ENCODE data around the gene NLRC3. TPM values are rescaled to one million over a fixed set of nuclear protein-coding genes. Genes with fewer than 3 reads are reported as not detected.

The NLRC3 gene
- total and polyA plus RNA-seq, 10 donors: 8.6 to 34.0 (median 25.3) TPM

DNA sequence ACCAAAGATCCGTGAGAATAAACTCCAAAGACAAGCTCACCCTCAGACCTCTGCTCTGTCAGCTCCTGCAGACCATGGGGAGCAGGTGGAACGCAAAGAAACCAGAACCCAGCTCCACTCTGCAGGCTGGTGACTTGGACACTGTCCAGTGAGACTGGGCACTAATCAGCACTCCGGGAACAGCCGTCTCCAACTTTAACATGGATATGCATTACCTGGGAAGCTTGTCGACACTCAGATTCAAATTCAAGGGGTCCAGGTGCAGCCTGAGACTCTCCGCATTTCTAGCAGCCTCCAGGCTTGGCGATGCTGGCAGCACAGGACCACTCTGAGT, 25.1 kb upstream of the NLRC3 start:
- TF ChIP-seq POLR2AphosphoS5 (IDR thresholded peaks at IDR 0.05): no peak
- no peak for TF ChIP-seq POLR2A (IDR thresholded peaks at IDR 0.05)
- no peak for TF ChIP-seq CTCF (IDR thresholded peaks at IDR 0.05 in 8 of 11, conservative IDR thresholded peaks at IDR 0.05 in 3 of 11)
- Histone ChIP-seq H3K27me3 (replicated peaks in 1 of 7) (no peaks in the 10 kb centered on the region), H3K27ac (no peak overlapping the region), H3K36me3 (peaks cover 0 to 93% (median 38%) of the 10 kb centered on the region in 6 donors), H3K9me3 (peaks cover 0 to 4% (median 0%) of the 10 kb centered on the region in 8 donors), H3K4me3 (no peak overlapping the region), H3K4me1 (peaks cover 0 to 8% (median 0%) of the 10 kb centered on the region in 6 donors)
- intact Hi-C loops (cut with DNase I; ENCODE audit: low total_unique reads): no loop called here
- 93 to 96% (median 95%) methylated on average over 7 of the region's 7 CpGs for WGBS, 5 donors
- no peak for DNase-seq

- H3K36me3 ChIP-seq: peaks cover 0 to 98% (median 41%) of the 10 kb centered on the region in 6 donors
- H3K27me3 ChIP-seq (replicated peaks in 1 of 7): no peaks in the 10 kb centered on the region
- peaks cover 0 to 3% (median 0%) of the 10 kb centered on the region in 6 donors for H3K4me1 ChIP-seq
- no peak for TF ChIP-seq POLR2A (IDR thresholded peaks at IDR 0.05)
- WGBS, 5 donors: 91 to 96% (median 93%) methylated on average over 13 of the region's 13 CpGs
- H3K4me3 ChIP-seq: no peak overlapping the region
- no peak overlapping the region for H3K27ac ChIP-seq
- DNase-seq: no peak
- H3K9me3 ChIP-seq: peaks cover 0 to 4% (median 0%) of the 10 kb centered on the region in 8 donors
- intact Hi-C loops (cut with DNase I; ENCODE audit: low total_unique reads): no loop called here
Observed at GRCh38 chr16:3601614-3602319, 24.6 kb upstream of the NLRC3 start.

GRCh38 chr16:3599922-3600321, 22.7 kb upstream of the NLRC3 start:
- TF ChIP-seq POLR2AphosphoS5 (IDR thresholded peaks at IDR 0.05) (no peak), POLR2A (IDR thresholded peaks at IDR 0.05) (no peak), CTCF (IDR thresholded peaks at IDR 0.05 in 8 of 11, conservative IDR thresholded peaks at IDR 0.05 in 3 of 11) (no peak)
- H3K36me3 ChIP-seq: peaks cover 0 to 99% (median 42%) of the 10 kb centered on the region in 6 donors
- H3K27me3 ChIP-seq (replicated peaks in 1 of 7): no peaks in the 10 kb centered on the region
- no peak overlapping the region for H3K27ac ChIP-seq
- H3K9me3 ChIP-seq: peaks cover 0 to 4% (median 0%) of the 10 kb centered on the region in 8 donors
- H3K4me3 ChIP-seq: no peak overlapping the region
- 93 to 100% (median 97%) methylated on average over 4 of the region's 4 CpGs for WGBS, 5 donors
- intact Hi-C loops (cut with DNase I; ENCODE audit: low total_unique reads): no loop called here
- H3K4me1 ChIP-seq: no peaks in the 10 kb centered on the region
- DNase-seq: no peak

DNA sequence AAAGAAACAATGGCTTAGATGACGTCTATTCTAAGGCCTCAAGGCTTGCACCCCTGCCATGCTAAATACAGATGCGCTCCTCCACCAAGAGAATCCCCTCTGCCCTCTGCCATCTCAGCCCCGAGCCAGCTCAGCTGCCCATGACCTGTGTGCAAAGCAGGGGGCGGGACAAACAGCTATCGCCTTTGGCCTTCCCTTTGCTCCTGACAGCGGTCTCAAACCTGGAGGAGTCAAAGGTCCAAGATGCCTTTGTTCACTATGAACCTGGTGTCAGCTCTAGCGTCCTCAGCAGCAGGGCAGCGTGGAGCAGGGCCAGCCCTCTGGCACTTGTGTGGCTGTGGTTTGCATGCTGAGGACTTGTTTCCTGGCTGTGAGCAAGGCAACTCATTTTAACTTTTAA, 21.9 kb upstream of the NLRC3 start:
- TF ChIP-seq CTCF (IDR thresholded peaks at IDR 0.05 in 8 of 11, conservative IDR thresholded peaks at IDR 0.05 in 3 of 11) (no peak), POLR2AphosphoS5 (IDR thresholded peaks at IDR 0.05) (no peak), POLR2A (IDR thresholded peaks at IDR 0.05) (no peak)
- no peak for DNase-seq
- Histone ChIP-seq H3K9me3 (peaks cover 0 to 4% (median 0%) of the 10 kb centered on the region in 8 donors), H3K27ac (no peak overlapping the region), H3K36me3 (peaks cover 0 to 100% (median 39%) of the 10 kb centered on the region in 6 donors), H3K4me3 (no peak overlapping the region), H3K27me3 (replicated peaks in 1 of 7) (no peaks in the 10 kb centered on the region), H3K4me1 (no peaks in the 10 kb centered on the region)
- WGBS, 5 donors: 64 to 89% (median 80%) methylated on average over 3 to 8 of the region's 8 CpGs
- intact Hi-C loops (cut with DNase I; ENCODE audit: low total_unique reads): no loop called here
